Sigmoid colon (tissue), 7 donors: ENCODE results near the gene ADAMTS2. TPM values are rescaled to one million over a fixed set of nuclear protein-coding genes. Genes with fewer than 3 reads are reported as not detected.
A peak's percentile ranks its signal among the peaks of the same experiment; 100 is the strongest.

ENCODE experiments used
- DNase-seq: peaks from one replicate; pipeline ENCODE4 v3.0.0-alpha.2; 2019
- H3K27ac ChIP-seq, 4 donors: fragments of 200-600 bp; sonication (generic); one replicate each; pipeline ENCODE4 v1.5.1; 2016 to 2019; ENCODE audit warnings: mild to moderate bottlenecking in 1 of 4
- H3K27me3 ChIP-seq, 3 donors: fragments of 200-600 bp; sonication (generic); one replicate each; pipeline ENCODE4 v1.5.1; 2019; ENCODE audit warnings: mild to moderate bottlenecking in 1 of 3
- H3K36me3 ChIP-seq, 4 donors: fragments of 200-600 bp; sonication (generic); one replicate each; pipeline ENCODE4 v1.5.1; 2016 to 2019
- H3K4me1 ChIP-seq, 4 donors: fragments of 200-600 bp; sonication (generic); one replicate each; pipeline ENCODE4 v1.5.1; 2017 to 2019
- H3K4me3 ChIP-seq, 4 donors: fragments of 200-600 bp; sonication (generic); one replicate each; pipeline ENCODE4 v1.5.1; 2017 to 2019; ENCODE audit warnings: mild to moderate bottlenecking in 2 of 4, moderate library complexity in 1 of 4
- H3K9me3 ChIP-seq, 4 donors: fragments of 200-600 bp in 3 of 4; sonication (generic) in 3 of 4; one replicate each; pipeline versions ENCODE4 v1.5.1 to v1.6.1; 2013 to 2019
- CTCF ChIP-seq, 4 experiments: fragments of 450-650 bp in 3 of 4; fragments of 200-600 bp in 1 of 4; IDR thresholded peaks; one replicate each; pipeline ENCODE4 v1.5.1; 2016 to 2019; ENCODE audit warnings: antibody characterized with exemption in 4 of 4, mild to moderate bottlenecking in 3 of 4, moderate library complexity in 2 of 4
- EP300 ChIP-seq, 4 donors: sonication (generic); formaldehyde crosslinking; IDR thresholded peaks; one replicate each; pipeline ENCODE4 v1.6.1; 2017; ENCODE audit warnings: antibody characterized with exemption in 4 of 4
- POLR2A ChIP-seq, 2 donors: fragments of 450-650 bp; IDR thresholded peaks; one replicate each; pipeline ENCODE4 v1.6.1; 2016; ENCODE audit warnings: antibody characterized with exemption in 2 of 2, mild to moderate bottlenecking in 2 of 2, moderate library complexity in 2 of 2
- POLR2AphosphoS5 ChIP-seq, 4 donors: sonication (generic); formaldehyde crosslinking; IDR thresholded peaks; one replicate each; pipeline ENCODE4 v1.6.1; 2017; ENCODE audit warnings: antibody characterized with exemption in 4 of 4
- WGBS, 2 donors: extraction: QIAGEN DNeasy Blood & Tissue Kit; methylation state at CpG; one replicate each; pipeline ENCODE4 v1.1.7; 2013; 5-methylcytosine and 5-hydroxymethylcytosine counted together
- intact Hi-C: fragments of 100-400 bp; cut with DNase I; formaldehyde crosslinking; loops from one replicate; pipeline ENCODE4 v1.15.1; 2023
- polyA plus RNA-seq, 3 donors: library from polyadenylated mRNA; stranded (reverse); fragments of 200-250 nt; gene quantifications; one replicate each; pipeline ENCODE4 v1.2.3, GENCODE V29; 2013
- total RNA-seq, 4 donors: library from RNA; depleted of rRNA; stranded (reverse); fragments of >200 nt; gene quantifications; one replicate each; pipeline ENCODE4 v1.1.0, GENCODE V29; 2016
- donor health status: healthy with polysubstance abuse.
- donor health status: Bipolar disorder and iron deficiency.
- donor health status: healthy.

Gene ADAMTS2
- total and polyA plus RNA-seq, 7 donors: 0.69 to 33.2 (median 9.2) TPM

GRCh38 chr5:179378441-179379271 lies 33.4 kb upstream of the ADAMTS2 start:
- H3K36me3 ChIP-seq: no peaks in the 10 kb centered on the region
- peak; percentile 46 for DNase-seq
- WGBS, 2 donors: 57 to 66% methylated on average over 16 of the region's 16 CpGs

GRCh38 chr5:179378116-179378440 lies 32.8 kb upstream of the ADAMTS2 start:
- no peak overlapping the region for H3K4me3 ChIP-seq

More at GRCh38 chr5:179378441-179379271, 33.4 kb upstream of the ADAMTS2 start:
- Histone ChIP-seq H3K27me3 (no peaks in the 10 kb centered on the region), H3K4me1 (no peaks in the 10 kb centered on the region), H3K4me3 (no peak overlapping the region), H3K27ac (no peak overlapping the region), H3K9me3 (no peaks in the 10 kb centered on the region)
- TF ChIP-seq POLR2AphosphoS5 (IDR thresholded peaks at IDR 0.05) (no peak), CTCF (IDR thresholded peaks at IDR 0.05) (no peak), EP300 (IDR thresholded peaks at IDR 0.05) (no peak), POLR2A (IDR thresholded peaks at IDR 0.05) (no peak)
- intact Hi-C loops: no loop called here

GRCh38 chr5:179377421-179378115 lies 32.3 kb upstream of the ADAMTS2 start:
- no peak for TF ChIP-seq POLR2AphosphoS5 (IDR thresholded peaks at IDR 0.05)
- TF ChIP-seq EP300 (IDR thresholded peaks at IDR 0.05): no peak
- no peak for TF ChIP-seq CTCF (IDR thresholded peaks at IDR 0.05)
- TF ChIP-seq POLR2A (IDR thresholded peaks at IDR 0.05): no peak
- H3K36me3 ChIP-seq: no peaks in the 10 kb centered on the region
- 78 to 88% methylated on average over 17 of the region's 17 CpGs for WGBS, 2 donors
- no peaks in the 10 kb centered on the region for H3K27me3 ChIP-seq
- H3K27ac ChIP-seq: no peak overlapping the region
- no peaks in the 10 kb centered on the region for H3K9me3 ChIP-seq
- H3K4me3 ChIP-seq: no peak overlapping the region
- intact Hi-C loops: no loop called here
- no peaks in the 10 kb centered on the region for H3K4me1 ChIP-seq
- DNase-seq: peak; percentile 45

More at GRCh38 chr5:179378116-179378440, 32.8 kb upstream of the ADAMTS2 start:
- 81 to 92% methylated on average over 5 of the region's 5 CpGs for WGBS, 2 donors
- Histone ChIP-seq H3K4me1 (no peaks in the 10 kb centered on the region), H3K27me3 (no peaks in the 10 kb centered on the region), H3K36me3 (no peaks in the 10 kb centered on the region), H3K27ac (no peak overlapping the region), H3K9me3 (no peaks in the 10 kb centered on the region)
- no peak for TF ChIP-seq POLR2A (IDR thresholded peaks at IDR 0.05)
- no peak for TF ChIP-seq CTCF (IDR thresholded peaks at IDR 0.05)
- no peak for TF ChIP-seq EP300 (IDR thresholded peaks at IDR 0.05)
- no peak for TF ChIP-seq POLR2AphosphoS5 (IDR thresholded peaks at IDR 0.05)
- intact Hi-C loops: no loop called here
- peak; percentile 35 for DNase-seq

- no peaks in the 10 kb centered on the region for H3K36me3 ChIP-seq
- H3K4me3 ChIP-seq: no peak overlapping the region
- H3K4me1 ChIP-seq: no peaks in the 10 kb centered on the region
- no peak for TF ChIP-seq POLR2AphosphoS5 (IDR thresholded peaks at IDR 0.05)
- TF ChIP-seq EP300 (IDR thresholded peaks at IDR 0.05): no peak
- TF ChIP-seq POLR2A (IDR thresholded peaks at IDR 0.05): no peak
- no peak for TF ChIP-seq CTCF (IDR thresholded peaks at IDR 0.05)
- 85 to 87% methylated on average over 19 of the region's 19 CpGs for WGBS, 2 donors
- H3K27ac ChIP-seq: no peak overlapping the region
- DNase-seq: peak; percentile 35
- no peaks in the 10 kb centered on the region for H3K9me3 ChIP-seq
- intact Hi-C loops: no loop called here
- H3K27me3 ChIP-seq: no peaks in the 10 kb centered on the region
Measured at GRCh38 chr5:179376701-179377420, 31.6 kb upstream of the ADAMTS2 start.
